ENCODE measurements around the gene TRIM3.
A peak's percentile ranks its signal among the peaks of the same experiment; 100 is the strongest.

TRIM3 gene

DNA sequence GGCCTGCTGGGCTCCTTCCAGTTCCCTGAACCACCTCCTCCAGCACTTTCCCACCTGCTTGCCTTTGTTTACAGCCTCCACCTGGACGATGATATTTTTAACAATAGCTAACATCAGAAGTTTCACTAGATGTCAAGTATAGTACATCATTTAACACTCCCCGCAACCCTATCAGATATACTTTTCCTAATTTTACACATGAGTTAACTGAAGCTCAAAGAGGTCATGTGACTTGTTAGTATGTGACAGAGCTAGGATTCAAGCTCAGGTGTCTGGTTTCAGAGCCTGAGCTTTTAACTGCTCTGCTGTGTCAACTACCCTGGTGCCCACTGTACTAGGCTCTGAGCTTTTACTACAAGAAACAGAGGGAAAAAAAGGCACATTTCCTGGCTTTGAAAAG is 18.7 kb downstream of the TRIM3 start:
- Mint-ChIP-seq H3K27ac (peak overlapping the region in 2 of 3 experiments; percentile 6 to 63), H3K4me3 (no peak overlapping the region), H3K36me3 (ENCODE audit: low read depth) (peaks cover 21% of the 10 kb centered on the region)

GRCh38 chr11:6453152-6453551 is 20.6 kb downstream of the TRIM3 start:
- H3K4me3 Mint-ChIP-seq, result no peak overlapping the region
- H3K4me1 Mint-ChIP-seq, result peaks cover 8% of the 10 kb centered on the region
- no peaks in the 10 kb centered on the region for H3K9me3 Mint-ChIP-seq
- H3K27me3 Mint-ChIP-seq (ENCODE audit: low read depth), result no peaks in the 10 kb centered on the region
- TF ChIP-seq, protein P1, sequence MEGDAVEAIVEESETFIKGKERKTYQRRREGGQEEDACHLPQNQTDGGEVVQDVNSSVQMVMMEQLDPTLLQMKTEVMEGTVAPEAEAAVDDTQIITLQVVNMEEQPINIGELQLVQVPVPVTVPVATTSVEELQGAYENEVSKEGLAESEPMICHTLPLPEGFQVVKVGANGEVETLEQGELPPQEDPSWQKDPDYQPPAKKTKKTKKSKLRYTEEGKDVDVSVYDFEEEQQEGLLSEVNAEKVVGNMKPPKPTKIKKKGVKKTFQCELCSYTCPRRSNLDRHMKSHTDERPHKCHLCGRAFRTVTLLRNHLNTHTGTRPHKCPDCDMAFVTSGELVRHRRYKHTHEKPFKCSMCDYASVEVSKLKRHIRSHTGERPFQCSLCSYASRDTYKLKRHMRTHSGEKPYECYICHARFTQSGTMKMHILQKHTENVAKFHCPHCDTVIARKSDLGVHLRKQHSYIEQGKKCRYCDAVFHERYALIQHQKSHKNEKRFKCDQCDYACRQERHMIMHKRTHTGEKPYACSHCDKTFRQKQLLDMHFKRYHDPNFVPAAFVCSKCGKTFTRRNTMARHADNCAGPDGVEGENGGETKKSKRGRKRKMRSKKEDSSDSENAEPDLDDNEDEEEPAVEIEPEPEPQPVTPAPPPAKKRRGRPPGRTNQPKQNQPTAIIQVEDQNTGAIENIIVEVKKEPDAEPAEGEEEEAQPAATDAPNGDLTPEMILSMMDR (IDR thresholded peaks at IDR 0.05; ENCODE audit: unreplicated experiment in 3 of 3), result no peak
- H3K27ac Mint-ChIP-seq, result no peak overlapping the region
- peaks cover 17% of the 10 kb centered on the region for H3K36me3 Mint-ChIP-seq (ENCODE audit: low read depth)

More for the DNA sequence above, 18.7 kb downstream of the TRIM3 start:
- Mint-ChIP-seq H3K4me1 (peaks cover 8% of the 10 kb centered on the region), H3K27me3 (ENCODE audit: low read depth) (no peaks in the 10 kb centered on the region), H3K9me3 (no peaks in the 10 kb centered on the region)
- TF ChIP-seq, protein P1 (IDR thresholded peaks at IDR 0.05; ENCODE audit: unreplicated experiment in 3 of 3), result no peak

- no peak overlapping the region for H3K4me3 Mint-ChIP-seq
- H3K9me3 Mint-ChIP-seq, result no peaks in the 10 kb centered on the region
- TF ChIP-seq, protein P1 (IDR thresholded peaks at IDR 0.05; ENCODE audit: unreplicated experiment in 3 of 3), result no peak
- no peaks in the 10 kb centered on the region for H3K27me3 Mint-ChIP-seq (ENCODE audit: low read depth)
- H3K4me1 Mint-ChIP-seq, result peaks cover 8% of the 10 kb centered on the region
- no peak overlapping the region for H3K27ac Mint-ChIP-seq
- peaks cover 17% of the 10 kb centered on the region for H3K36me3 Mint-ChIP-seq (ENCODE audit: low read depth)
Measured at GRCh38 chr11:6452219-6452618, 21.5 kb downstream of the TRIM3 start.

- Mint-ChIP-seq H3K4me3 (no peak overlapping the region), H3K36me3 (ENCODE audit: low read depth) (peaks cover 6% of the 10 kb centered on the region), H3K9me3 (no peaks in the 10 kb centered on the region), H3K27me3 (ENCODE audit: low read depth) (no peaks in the 10 kb centered on the region), H3K4me1 (no peaks in the 10 kb centered on the region), H3K27ac (no peak overlapping the region)
- TF ChIP-seq, protein P1 (IDR thresholded peaks at IDR 0.05; ENCODE audit: unreplicated experiment in 3 of 3), result no peak
Measured at GRCh38 chr11:6448574-6448973, 25.2 kb downstream of the TRIM3 start.

DNA sequence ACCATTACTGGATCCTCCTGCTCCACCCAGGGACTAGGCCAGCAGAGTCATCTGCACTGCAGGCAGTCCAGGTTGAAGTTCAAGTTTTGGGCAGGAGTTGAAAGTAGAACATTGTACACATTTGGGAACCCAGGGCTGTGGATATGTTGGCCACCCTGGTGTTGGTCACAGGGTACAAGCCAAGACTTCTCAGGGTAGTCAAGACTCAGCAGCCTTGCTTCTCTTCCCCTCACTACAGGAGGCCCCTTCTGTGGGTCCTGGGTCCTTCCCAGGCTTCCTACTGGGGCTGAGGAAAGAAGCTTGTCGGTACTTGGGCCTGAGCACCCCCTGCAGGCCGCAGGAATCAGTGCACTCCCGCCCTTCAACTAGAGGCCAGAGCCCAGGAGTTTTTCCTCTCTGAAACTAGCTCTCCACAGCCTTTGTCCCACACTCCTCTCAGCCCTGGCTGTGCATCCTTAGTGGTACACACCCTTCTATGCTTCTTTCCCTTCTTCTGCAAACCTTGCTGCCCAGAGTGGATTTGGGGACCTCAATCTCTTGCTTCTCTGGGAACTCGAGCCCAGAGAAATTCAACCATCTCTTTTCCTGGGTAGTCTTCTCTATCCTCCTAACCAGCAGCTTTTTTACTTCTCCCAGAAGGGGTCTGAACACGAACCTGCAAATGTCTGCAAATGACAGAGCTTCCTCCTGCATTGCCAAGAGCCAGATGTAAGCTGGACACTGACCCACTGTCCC is 30.3 kb downstream of the TRIM3 start:
- Mint-ChIP-seq H3K27ac (no peak overlapping the region), H3K4me1 (no peaks in the 10 kb centered on the region), H3K9me3 (no peaks in the 10 kb centered on the region), H3K27me3 (ENCODE audit: low read depth) (no peaks in the 10 kb centered on the region), H3K36me3 (ENCODE audit: low read depth) (no peaks in the 10 kb centered on the region), H3K4me3 (no peak overlapping the region)
- TF ChIP-seq, protein P1 (IDR thresholded peaks at IDR 0.05; ENCODE audit: unreplicated experiment in 3 of 3), result peak; percentile 72 to 76 (median 72)

GRCh38 chr11:6442441-6442840 is 31.3 kb downstream of the TRIM3 start:
- Mint-ChIP-seq H3K9me3 (no peaks in the 10 kb centered on the region), H3K27me3 (ENCODE audit: low read depth) (no peaks in the 10 kb centered on the region), H3K36me3 (ENCODE audit: low read depth) (no peaks in the 10 kb centered on the region), H3K4me1 (no peaks in the 10 kb centered on the region), H3K27ac (no peak overlapping the region), H3K4me3 (no peak overlapping the region)
- TF ChIP-seq, protein P1 (IDR thresholded peaks at IDR 0.05; ENCODE audit: unreplicated experiment in 3 of 3), result no peak
